C4-2B (cell line): Measurements from ENCODE around the gene SLC12A1.

Experiments used
- H3K27ac ChIP-seq: fragments of 450-650 bp; 2 replicates; pipeline ENCODE4 v1.5.1; 2017
- CTCF ChIP-seq: fragments of 450-650 bp; conservative IDR thresholded peaks from 2 replicates; pipeline ENCODE4 v1.5.1; 2017; ENCODE audit warnings: mild to moderate bottlenecking
- ZFX ChIP-seq: fragments of 450-650 bp; IDR thresholded peaks from 2 replicates; pipeline ENCODE4 v1.6.1; 2017

The SLC12A1 gene

GRCh38 chr15:48266024-48266689, 60.1 kb downstream of the SLC12A1 start:
- H3K27ac ChIP-seq = no peak overlapping the region
- TF ChIP-seq ZFX = no peak
- no peak for TF ChIP-seq CTCF

- no peak overlapping the region for H3K27ac ChIP-seq
- TF ChIP-seq CTCF = no peak
- no peak for TF ChIP-seq ZFX
Measured at GRCh38 chr15:48267766-48268165, 61.7 kb downstream of the SLC12A1 start.

GRCh38 chr15:48273049-48273448, 66.9 kb downstream of the SLC12A1 start:
- no peak overlapping the region for H3K27ac ChIP-seq
- TF ChIP-seq ZFX (no peak), CTCF (no peak)

GRCh38 chr15:48278666-48279065, 72.6 kb downstream of the SLC12A1 start:
- no peak overlapping the region for H3K27ac ChIP-seq
- TF ChIP-seq ZFX (no peak), CTCF (no peak)

GRCh38 chr15:48279608-48280007, 73.5 kb downstream of the SLC12A1 start:
- no peak overlapping the region for H3K27ac ChIP-seq
- no peak for TF ChIP-seq ZFX
- no peak for TF ChIP-seq CTCF

- TF ChIP-seq ZFX (no peak), CTCF (no peak; the same call in 1 of the 2 replicates)
Measured at GRCh38 chr15:48281674-48282073, 75.6 kb downstream of the SLC12A1 start.

GRCh38 chr15:48282216-48282615, 76.1 kb downstream of the SLC12A1 start:
- H3K27ac ChIP-seq = no peak overlapping the region
- TF ChIP-seq ZFX (no peak), CTCF (no peak)

More at GRCh38 chr15:48281674-48282073, 75.6 kb downstream of the SLC12A1 start:
- no peak overlapping the region for H3K27ac ChIP-seq
